Measurements from ENCODE around the gene TBX1.

The TBX1 gene

DNA sequence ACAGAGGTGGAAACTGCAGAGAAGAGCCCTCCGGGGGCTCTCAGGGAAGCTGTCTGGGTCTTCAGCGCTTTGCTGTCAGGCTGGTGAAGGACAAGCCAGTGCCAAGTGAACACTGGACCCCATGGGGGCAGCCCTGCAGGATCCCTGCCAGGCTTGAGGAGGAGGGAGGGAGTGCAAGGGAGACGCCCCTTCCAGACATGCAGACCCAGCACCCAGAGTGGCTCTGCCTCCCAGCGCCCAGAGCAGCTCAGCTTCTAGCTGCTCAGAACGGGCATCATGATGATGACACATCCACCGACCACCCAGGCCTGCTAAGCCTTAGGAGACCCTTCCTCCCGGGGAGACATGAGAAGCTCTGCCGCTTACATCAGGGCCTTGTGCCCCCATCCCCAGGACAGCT lies 39.7 kb downstream of the TBX1 start:
- DNase-seq (ENCODE audit: low read depth) = no peak

GRCh38 chr22:19800761-19801244 lies 40.2 kb downstream of the TBX1 start:
- no peak for DNase-seq (ENCODE audit: low read depth)

GRCh38 chr22:19801340-19802000 lies 40.9 kb downstream of the TBX1 start:
- no peak for DNase-seq (ENCODE audit: low read depth)

GRCh38 chr22:19802001-19802893 lies 41.7 kb downstream of the TBX1 start:
- no peak for DNase-seq (ENCODE audit: low read depth)

- DNase-seq (ENCODE audit: low read depth) = no peak
Observed at GRCh38 chr22:19802894-19803735, 42.5 kb downstream of the TBX1 start.

GRCh38 chr22:19803736-19804267 lies 43.2 kb downstream of the TBX1 start:
- no peak for DNase-seq (ENCODE audit: low read depth)

DNA sequence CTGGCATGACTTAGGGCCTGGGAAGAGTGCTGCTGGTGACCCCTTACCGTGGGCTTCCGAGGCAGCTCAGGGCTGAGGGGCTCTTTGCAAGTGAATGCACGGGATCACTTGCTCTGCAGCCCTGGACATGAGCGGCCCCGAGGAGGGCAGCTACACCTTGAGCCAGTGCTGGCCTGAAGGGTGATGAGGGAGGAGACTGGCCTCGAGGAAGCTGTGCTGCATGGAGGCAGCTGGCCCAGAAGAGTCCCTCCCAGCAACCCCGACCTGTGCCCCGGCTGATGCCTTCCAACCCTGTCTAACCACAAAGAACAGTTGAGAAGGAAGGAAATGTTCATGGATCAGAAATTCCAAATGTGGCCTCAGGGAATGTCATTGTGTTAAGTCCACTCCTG lies 45.2 kb downstream of the TBX1 start:
- DNase-seq (ENCODE audit: low read depth) = no peak

DNA sequence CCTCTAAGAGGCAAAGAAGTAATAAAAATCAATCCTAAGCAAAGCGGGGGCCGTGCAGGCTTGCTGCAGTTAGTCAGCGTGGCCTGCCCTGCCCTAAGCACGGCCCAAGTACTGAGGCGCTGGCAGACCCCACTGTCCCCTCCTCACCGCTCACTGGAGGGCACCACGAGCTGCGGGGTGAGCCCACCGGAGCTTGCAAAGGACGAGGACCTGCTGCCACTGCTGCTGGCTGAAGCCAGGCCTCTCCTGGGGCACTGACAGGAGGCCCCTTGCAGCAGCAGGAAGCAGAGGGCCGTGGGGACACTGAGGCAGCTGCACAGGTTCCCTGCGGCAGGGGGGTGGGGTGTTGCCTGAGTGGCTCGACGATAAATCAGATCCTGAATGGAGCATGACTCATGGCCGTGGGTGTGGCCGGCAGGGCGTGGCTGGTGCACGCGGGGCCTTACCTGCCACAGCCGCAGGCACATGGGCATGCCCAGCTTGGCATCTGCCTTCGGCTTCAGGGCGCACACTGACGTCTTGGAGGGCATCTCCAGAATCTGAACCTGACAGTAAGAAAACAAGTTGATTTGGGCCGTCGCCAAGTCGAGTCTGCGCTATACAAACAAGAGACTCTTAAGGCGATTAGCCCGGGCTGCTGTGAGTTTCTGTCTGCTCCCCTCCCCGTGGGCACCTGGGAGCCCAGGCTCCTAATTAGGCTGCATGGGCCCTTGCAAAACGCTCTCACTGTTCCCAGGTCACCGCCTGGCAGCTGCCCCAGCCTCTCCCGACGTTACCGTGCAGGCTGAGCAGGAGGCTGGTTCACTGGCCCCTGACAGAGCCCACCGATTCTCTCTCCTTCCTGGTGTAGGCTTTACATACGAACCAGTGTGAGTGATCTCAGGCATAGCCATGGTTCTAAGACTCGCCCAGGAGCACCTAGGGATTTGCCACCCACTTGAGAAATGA lies 45.9 kb downstream of the TBX1 start:
- DNase-seq (ENCODE audit: low read depth) = no peak

- no peak for DNase-seq (ENCODE audit: low read depth)
Observed at GRCh38 chr22:19807161-19807913, 46.8 kb downstream of the TBX1 start.

- no peak for DNase-seq (ENCODE audit: low read depth)
Observed at GRCh38 chr22:19807914-19808872, 47.6 kb downstream of the TBX1 start.

- DNase-seq (ENCODE audit: low read depth) = no peak
Observed at GRCh38 chr22:19808873-19809478, 48.4 kb downstream of the TBX1 start.

- DNase-seq (ENCODE audit: low read depth) = no peak
Observed at GRCh38 chr22:19809741-19810140, 49.2 kb downstream of the TBX1 start.

- DNase-seq (ENCODE audit: low read depth) = no peak
Observed at GRCh38 chr22:19810381-19811201, 50.0 kb downstream of the TBX1 start.

GRCh38 chr22:19811211-19811621 lies 50.6 kb downstream of the TBX1 start:
- DNase-seq (ENCODE audit: low read depth) = no peak

GRCh38 chr22:19811811-19812771 lies 51.5 kb downstream of the TBX1 start:
- DNase-seq (ENCODE audit: low read depth) = no peak

- no peak for DNase-seq (ENCODE audit: low read depth)
Observed at GRCh38 chr22:19812910-19813309, 52.3 kb downstream of the TBX1 start.
